Mucosa of descending colon (tissue), 3 donors: ENCODE data around the gene EN2. TPM values are rescaled to one million over a fixed set of nuclear protein-coding genes. Genes with fewer than 3 reads are reported as not detected.

Source experiments
- ATAC-seq: fragments of 200-7000 bp; cut with Tn5 transposase; one replicate; pipeline ENCODE4 v1.9.1; 2020; ENCODE audit warnings: mild to moderate bottlenecking, moderate library complexity
- DNase-seq, 3 donors: peaks; one replicate each; pipeline ENCODE4 v3.0.0-alpha.2; 2020
- H3K36me3 ChIP-seq: fragments of 200-600 bp; one replicate; pipeline ENCODE4 v1.8.0; 2021; ENCODE audit warnings: low read depth, mild to moderate bottlenecking
- H3K4me1 ChIP-seq: fragments of 200-600 bp; one replicate; pipeline ENCODE4 v1.8.0; 2021; ENCODE audit warnings: low read depth, mild to moderate bottlenecking
- H3K4me3 ChIP-seq: fragments of 200-600 bp; one replicate; pipeline ENCODE4 v1.8.0; 2021; ENCODE audit warnings: mild to moderate bottlenecking
- H3K9me3 ChIP-seq: fragments of 200-600 bp; one replicate; pipeline ENCODE4 v1.8.0; 2021; ENCODE audit warnings: mild to moderate bottlenecking
- intact Hi-C, 2 donors: fragments of 100-400 bp; cut with DNase I in 1 of 2; cut with micrococcal nuclease in 1 of 2; formaldehyde crosslinking; loops; one replicate each; pipeline versions ENCODE4 v1.11.0 to v1.11.1; 2022; cut with DNase I, micrococcal nuclease
- total RNA-seq, 3 donors: library from RNA; stranded (reverse); fragmentation: NEBNext Ultra II Directional in 2 of 3; extraction: Animal tissue kit (Norgen Biotek cat#: 25700) in 2 of 3; gene quantifications; one replicate each; pipeline versions ENCODE4 v1.2.1 to v1.2.4, GENCODE V29; 2021 to 2023
- TF ChIP-seq, protein P1 (sequence below): fragments of 200-600 bp; IDR thresholded peaks from one replicate; pipeline ENCODE4 v1.8.0; 2022; ENCODE audit warnings: antibody characterized with exemption, mild to moderate bottlenecking
- donor health status: DM: no; HTN: no; CAD: no; lungs with moderate emphysema.
- donor health status: DM: no; HTN: no; CAD: no.
- donor health status: DM: no; HTN: yes; CAD: no.

EN2 gene
- total RNA-seq, 3 donors from 2014 or later = not detected

- intact Hi-C loops = no loop called here
- no peak for ATAC-seq
These were observed 11.6 kb downstream of the EN2 start for GRCh38 chr7:155469311-155470185.

DNA sequence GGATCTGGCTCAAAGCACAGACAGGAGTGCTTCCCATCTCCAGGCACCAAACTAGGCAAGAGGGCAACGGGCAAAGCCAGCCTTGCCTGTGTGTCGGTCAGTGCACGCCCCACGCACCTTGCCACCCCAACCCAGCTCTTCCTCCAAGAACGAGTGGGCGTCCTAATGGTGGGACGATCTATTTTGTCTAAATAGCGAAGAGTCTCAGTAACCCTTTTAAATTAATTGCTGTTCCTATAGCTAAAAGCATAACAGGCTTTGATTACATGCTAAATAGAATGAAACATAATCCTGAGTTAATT is 12.2 kb downstream of the EN2 start:
- TF ChIP-seq, protein P1, sequence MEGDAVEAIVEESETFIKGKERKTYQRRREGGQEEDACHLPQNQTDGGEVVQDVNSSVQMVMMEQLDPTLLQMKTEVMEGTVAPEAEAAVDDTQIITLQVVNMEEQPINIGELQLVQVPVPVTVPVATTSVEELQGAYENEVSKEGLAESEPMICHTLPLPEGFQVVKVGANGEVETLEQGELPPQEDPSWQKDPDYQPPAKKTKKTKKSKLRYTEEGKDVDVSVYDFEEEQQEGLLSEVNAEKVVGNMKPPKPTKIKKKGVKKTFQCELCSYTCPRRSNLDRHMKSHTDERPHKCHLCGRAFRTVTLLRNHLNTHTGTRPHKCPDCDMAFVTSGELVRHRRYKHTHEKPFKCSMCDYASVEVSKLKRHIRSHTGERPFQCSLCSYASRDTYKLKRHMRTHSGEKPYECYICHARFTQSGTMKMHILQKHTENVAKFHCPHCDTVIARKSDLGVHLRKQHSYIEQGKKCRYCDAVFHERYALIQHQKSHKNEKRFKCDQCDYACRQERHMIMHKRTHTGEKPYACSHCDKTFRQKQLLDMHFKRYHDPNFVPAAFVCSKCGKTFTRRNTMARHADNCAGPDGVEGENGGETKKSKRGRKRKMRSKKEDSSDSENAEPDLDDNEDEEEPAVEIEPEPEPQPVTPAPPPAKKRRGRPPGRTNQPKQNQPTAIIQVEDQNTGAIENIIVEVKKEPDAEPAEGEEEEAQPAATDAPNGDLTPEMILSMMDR = no peak
- Histone ChIP-seq H3K4me1 (peaks cover 19% of the 10 kb centered on the region), H3K36me3 (no peaks in the 10 kb centered on the region), H3K9me3 (no peaks in the 10 kb centered on the region), H3K4me3 (no peak overlapping the region)
- no peak for ATAC-seq
- DNase-seq = no peak
- intact Hi-C loops = no loop called here

More at GRCh38 chr7:155469311-155470185, 11.6 kb downstream of the EN2 start:
- H3K9me3 ChIP-seq = no peaks in the 10 kb centered on the region
- TF ChIP-seq, protein P1 = no peak
- H3K4me3 ChIP-seq = no peak overlapping the region
- peaks cover 19% of the 10 kb centered on the region for H3K4me1 ChIP-seq
- no peaks in the 10 kb centered on the region for H3K36me3 ChIP-seq
- no peak for DNase-seq

- Histone ChIP-seq H3K36me3 (no peaks in the 10 kb centered on the region), H3K9me3 (no peaks in the 10 kb centered on the region), H3K4me1 (peaks cover 19% of the 10 kb centered on the region), H3K4me3 (no peak overlapping the region)
- no peak for DNase-seq
- intact Hi-C loops = no loop called here
- TF ChIP-seq, protein P1 = no peak
- no peak for ATAC-seq
These were observed 13.0 kb downstream of the EN2 start for GRCh38 chr7:155470686-155471638.

GRCh38 chr7:155471718-155472117 is 13.8 kb downstream of the EN2 start:
- no peaks in the 10 kb centered on the region for H3K9me3 ChIP-seq
- ATAC-seq (no peak), DNase-seq (no peak)
- TF ChIP-seq, protein P1 = no peak
- intact Hi-C loops = no loop called here
- H3K4me1 ChIP-seq = peaks cover 15% of the 10 kb centered on the region
- no peaks in the 10 kb centered on the region for H3K36me3 ChIP-seq
- H3K4me3 ChIP-seq = no peak overlapping the region

GRCh38 chr7:155477476-155477875 is 19.5 kb downstream of the EN2 start:
- no peaks in the 10 kb centered on the region for H3K9me3 ChIP-seq
- TF ChIP-seq, protein P1 = no peak
- intact Hi-C loops = no loop called here
- H3K4me1 ChIP-seq = no peaks in the 10 kb centered on the region
- DNase-seq = no peak
- no peaks in the 10 kb centered on the region for H3K36me3 ChIP-seq
- ATAC-seq = no peak
- H3K4me3 ChIP-seq = no peak overlapping the region
